GM23248 (cell line): ENCODE measurements around the gene KRTAP5-7.

Experiments
- EZH2 ChIP-seq: fragments of 200-600 bp; sonication (generic); IDR thresholded peaks from 2 replicates; pipeline ENCODE4 v1.6.1; 2018; ENCODE audit warnings: antibody characterized with exemption, mild to moderate bottlenecking; ENCODE audit not compliant: insufficient read depth, poor library complexity, severe bottlenecking
- EZH2phosphoT487 ChIP-seq: fragments of 200-600 bp; sonication (generic); IDR thresholded peaks from 2 replicates; pipeline ENCODE4 v1.6.1; 2018; ENCODE audit warnings: antibody characterized with exemption, moderate library complexity, mild to moderate bottlenecking, low read depth; ENCODE audit not compliant: insufficient read depth

DNA sequence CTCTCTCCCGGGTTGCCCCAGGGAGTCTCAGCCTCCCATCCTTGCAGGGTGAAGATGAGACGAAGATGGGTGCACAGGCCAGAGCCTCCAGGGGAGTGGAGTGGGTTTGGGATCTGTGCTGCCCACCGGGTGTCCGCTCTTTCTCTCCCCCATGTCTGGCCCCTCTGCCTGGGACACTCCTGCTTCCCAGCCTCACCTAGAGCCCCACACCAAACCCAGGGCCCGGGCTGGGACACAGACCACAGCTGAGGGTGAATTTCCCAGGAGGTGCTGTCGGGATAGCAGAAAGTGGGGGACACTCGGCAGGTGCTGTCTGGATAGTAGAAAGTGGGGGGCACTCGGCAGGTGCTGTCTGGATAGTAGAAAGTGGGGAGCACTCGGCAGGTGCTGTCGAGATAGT lies 25.0 kb upstream of the KRTAP5-7 start:
- TF ChIP-seq EZH2, result no peak
- TF ChIP-seq EZH2phosphoT487, result no peak
